ENCODE measurements around the gene CCDC57.

DNA sequence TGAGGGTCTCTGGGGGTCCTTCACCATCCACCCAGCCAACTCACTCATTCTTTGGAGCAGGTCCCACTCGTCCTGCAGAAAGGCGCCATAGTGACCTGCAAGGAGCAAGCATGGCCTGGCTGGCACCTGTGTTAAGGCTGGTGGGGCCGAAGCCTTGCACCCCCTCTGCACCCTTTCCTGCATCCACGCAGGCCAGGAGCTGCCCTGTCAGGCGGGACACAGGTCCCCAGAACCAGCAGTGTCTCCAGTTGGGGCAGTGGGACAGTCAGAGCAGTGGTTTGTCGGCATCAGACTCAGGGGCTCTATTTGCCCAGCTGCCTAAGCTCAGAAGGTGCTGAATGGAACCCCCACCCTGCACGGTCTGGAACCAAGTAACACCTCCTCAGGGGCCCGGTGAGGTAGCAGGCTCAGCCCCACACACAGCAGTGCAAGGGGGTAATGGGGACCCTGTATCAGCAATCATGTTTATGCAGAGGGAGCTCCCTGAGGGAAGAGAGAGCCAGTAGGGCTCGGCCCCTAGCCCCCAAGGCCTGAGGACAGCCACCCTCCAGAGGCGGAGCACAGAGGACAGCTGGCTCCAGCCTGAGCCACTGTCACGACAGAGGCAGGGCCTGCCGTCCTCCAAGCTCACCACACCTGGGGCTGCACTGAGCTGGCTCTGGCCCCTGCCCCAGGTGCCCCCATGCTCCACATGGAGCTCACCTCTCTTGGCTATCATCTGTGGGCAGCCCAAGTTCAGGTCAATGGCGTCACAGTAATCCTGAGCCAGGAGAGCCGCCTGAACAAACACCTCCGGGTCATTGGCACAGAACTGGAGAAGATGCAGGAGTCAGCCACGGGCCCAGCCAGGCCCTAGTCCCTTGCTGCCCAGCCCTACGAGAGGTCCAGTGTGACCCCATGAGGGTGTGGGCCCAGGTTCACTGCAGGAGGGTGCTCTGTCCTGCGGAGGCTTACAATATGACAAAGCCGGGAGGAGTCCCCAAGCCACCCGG, 148.9 kb downstream of the CCDC57 start:
- TF ChIP-seq, protein P1, sequence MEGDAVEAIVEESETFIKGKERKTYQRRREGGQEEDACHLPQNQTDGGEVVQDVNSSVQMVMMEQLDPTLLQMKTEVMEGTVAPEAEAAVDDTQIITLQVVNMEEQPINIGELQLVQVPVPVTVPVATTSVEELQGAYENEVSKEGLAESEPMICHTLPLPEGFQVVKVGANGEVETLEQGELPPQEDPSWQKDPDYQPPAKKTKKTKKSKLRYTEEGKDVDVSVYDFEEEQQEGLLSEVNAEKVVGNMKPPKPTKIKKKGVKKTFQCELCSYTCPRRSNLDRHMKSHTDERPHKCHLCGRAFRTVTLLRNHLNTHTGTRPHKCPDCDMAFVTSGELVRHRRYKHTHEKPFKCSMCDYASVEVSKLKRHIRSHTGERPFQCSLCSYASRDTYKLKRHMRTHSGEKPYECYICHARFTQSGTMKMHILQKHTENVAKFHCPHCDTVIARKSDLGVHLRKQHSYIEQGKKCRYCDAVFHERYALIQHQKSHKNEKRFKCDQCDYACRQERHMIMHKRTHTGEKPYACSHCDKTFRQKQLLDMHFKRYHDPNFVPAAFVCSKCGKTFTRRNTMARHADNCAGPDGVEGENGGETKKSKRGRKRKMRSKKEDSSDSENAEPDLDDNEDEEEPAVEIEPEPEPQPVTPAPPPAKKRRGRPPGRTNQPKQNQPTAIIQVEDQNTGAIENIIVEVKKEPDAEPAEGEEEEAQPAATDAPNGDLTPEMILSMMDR (IDR thresholded peaks at IDR 0.05) = no peak
- TF ChIP-seq POLR2A (IDR thresholded peaks at IDR 0.05) = no peak

Measured in heart left ventricle (tissue), 13 donors.